8988T (cell line): ENCODE data around the gene KLK4.
"Not testable (repeated sequence)": the region's sequence is repeated elsewhere in the genome, so short reads cannot be mapped to it uniquely, and the experiment has no call there.

ENCODE experiments used
- DNase-seq: peaks from one replicate; pipeline ENCODE4 v3.0.0; 2011

KLK4 gene

DNA sequence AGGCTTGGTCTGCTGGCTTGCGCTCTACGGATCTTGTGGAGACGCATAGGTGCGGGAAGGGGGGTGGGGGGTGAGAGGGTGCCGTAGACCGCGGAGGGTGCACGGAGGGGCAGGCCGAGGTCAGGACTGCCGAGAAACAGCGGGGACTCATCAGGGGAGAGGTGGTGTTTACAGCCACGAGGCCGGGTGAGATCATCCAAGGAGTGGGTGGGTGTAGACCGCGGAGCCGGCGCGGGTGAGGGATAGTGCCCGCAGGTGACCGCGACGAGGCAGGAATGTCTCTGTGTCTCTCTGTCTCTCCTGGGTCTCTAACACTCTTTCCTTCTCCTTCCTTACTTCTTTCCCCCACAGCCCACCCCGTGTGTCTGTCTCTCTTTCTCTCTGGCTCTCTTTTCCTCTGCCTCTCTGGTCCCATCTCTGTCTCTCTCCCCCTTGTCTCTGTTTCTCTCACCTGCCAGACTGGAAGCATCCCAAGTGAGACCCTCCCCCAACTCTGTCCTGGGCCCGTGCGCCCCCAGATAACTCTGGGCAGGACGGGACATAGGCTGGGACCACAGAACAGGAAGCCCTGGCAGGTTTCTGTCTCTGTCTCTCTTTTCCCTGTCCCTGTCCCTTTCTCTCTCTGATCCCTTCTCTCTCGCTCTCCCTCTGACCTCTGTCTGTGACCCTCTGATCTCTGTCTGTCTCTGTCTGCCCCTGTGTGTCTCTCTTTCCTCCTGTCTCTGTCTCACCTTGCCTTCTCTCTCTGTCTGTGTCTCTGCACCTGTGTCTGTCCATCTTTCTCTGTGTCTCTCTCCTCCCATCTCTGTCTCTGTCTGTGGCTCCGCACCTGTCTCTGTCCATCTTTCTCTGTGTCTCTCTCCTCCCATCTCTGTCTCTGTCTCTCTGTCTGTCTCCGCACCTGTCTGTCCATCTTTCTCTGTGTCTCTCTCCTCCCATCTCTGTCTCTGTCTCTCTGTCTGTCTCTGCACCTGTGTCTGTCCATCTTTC, 1.8 kb upstream of the KLK4 start:
- DNase-seq: no peak

DNA sequence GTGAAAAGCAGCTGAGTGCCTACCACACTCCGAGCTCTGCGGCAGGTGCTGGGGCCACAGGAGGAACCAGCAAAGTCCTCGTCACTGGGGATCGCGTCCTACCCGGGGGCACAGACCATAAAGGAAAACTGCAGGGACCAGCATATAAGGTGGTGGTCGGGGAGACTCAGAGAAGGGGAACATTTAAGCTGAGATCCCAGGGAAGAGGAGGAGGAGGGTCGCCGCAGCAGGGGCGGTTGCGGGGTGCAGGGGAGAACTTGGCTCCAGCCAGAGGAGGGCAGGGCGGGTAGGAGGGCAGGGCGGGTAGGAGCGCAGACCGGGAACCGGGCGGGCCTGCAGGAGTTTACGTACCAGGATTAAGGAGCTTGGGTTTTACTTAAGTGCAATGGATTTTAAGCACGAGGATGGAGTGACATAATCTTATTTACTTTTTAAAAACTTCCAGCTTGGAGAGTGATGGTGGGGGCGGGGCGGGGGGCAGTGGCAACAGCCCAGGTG, 956 bp upstream of the KLK4 start:
- DNase-seq: no peak

DNA sequence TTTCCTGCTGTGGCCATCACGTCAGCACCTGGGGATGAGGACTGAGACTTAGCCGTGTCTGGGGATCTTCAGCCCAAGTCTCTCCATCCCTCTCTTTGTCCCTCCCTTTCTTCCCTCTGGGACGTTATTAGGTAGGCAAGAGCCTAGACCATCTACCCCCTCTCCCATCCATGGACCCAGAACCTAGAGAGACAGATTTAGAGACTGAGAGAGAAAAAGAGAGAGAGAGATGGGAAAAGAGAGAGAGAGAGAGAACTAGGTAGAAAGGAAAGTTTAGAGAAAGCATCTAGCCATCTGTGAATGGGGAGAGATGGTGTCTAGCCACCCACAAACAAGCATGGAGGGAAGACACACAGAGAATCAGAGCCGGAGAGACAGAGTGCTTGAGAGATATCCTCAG, 473 bp downstream of the KLK4 start:
- DNase-seq: no peak

DNA sequence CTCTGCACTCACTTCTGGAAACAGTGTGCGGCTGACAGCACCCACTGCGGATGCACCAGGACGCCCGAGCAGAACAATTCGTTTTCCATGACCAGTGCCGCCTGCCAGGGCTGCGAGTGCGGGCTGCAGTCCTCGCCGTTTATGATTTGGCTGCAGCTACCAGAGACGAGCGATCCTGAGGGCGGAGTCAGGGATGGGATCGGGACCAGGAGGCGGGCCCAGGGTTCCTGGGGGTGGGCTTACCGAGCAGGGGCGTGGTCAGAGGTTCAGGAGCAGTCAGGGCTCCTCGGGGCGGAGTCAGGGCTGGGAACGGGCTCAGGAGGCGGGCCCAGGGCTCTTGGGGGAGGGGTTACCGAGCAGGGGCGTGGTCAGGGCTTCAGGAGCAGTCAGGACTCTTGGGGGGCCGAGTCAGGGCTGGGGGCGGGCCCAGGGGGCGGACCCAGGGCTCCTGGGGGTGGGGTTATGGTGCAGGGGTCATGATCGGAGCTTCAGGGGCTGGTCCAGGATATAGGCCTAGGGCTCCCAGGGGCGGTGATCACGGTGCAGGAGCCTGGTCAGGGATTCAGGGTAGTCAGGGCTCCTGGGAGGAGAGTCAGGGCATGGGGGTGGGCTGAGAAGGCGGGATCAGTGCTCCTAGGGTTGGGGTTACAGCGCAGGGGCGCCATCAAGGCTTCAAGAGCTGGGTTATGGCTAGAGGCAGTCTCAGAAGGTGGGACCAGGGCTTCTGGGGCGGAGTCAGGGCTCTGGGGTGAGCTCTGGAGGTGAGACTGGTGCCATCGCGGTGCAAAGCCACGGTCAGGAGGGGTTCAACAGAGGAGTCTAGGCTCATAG, 1.7 kb downstream of the KLK4 start:
- peak; percentile 33 for DNase-seq

DNA sequence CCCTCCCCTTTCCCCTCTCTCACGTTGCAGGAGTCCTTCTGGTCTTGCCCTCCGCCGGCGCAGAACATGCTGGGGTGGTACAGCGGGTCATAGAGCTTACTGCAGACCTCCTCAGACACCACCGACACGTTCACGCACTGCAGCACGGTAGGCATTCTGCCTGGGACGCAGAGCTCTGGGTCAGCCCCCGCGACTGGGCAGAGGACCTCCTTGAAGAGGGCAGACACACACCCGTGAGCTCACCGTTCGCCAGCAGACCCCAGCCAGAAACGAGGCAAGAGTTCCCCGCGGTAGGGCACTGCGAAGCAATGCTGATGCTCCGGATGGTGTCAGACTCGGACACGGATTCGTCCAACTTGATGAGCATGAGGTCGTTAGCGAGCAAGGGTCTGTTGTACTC, 2.9 kb downstream of the KLK4 start:
- DNase-seq: no peak

DNA sequence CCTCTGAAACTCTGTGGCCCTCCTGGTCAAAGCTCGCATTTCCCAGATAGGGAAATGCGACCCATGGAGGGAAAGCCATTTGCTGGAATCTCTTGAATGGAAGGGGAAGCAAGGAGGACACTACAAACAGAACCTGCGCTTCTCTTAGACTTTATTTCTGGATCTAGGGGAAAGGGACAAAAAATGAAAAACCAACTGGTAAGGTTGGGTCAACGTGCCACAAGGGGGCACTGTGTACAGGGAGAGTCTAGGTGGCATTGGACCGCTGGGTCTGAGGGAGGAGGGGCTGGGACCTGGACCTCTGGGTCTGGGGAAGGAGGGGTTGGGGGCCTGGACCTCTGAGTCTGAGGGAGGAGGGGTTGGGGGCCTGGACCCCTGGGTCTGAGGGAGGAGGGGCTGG, 5.0 kb downstream of the KLK4 start:
- peak; percentile 54 for DNase-seq

DNA sequence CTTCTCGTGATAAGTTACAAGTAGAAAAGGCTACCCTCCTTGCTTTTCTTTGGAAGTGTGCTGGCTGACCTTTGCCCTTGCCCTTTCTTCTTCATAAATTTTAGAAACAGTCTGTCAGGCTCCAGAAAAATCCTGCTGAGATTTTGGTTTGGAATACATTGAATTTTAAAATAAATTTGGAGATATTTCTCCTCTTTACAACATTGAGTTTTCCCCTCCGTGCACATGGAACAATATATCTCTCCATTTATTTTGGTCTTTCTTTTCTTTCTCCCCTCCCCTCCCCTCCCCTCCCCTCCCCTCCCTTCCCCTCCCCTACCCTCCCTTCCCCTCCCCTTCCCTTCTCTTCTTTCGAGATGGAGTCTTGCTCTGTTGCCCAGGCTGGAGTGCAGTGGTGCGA, 8.6 kb downstream of the KLK4 start:
- no peak for DNase-seq

DNA sequence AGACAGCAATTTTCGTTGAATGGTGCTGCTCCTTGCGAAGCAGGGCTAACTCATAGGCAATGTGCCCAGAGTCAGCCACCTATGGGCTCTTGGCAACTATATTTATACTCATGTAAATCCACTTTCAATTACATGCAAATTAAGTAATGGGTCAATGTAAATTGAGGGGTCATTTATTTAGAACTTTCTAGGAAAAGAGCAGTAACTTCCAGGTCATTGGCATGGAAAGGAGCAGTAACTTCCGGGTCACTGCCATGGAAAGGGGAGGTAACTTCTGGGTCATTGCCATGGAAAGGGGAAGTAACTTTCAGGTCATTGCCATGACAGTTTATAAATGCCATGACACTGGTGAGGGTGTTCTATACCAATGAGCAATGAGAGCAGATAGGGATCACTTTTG, 11.6 kb downstream of the KLK4 start:
- no peak for DNase-seq

DNA sequence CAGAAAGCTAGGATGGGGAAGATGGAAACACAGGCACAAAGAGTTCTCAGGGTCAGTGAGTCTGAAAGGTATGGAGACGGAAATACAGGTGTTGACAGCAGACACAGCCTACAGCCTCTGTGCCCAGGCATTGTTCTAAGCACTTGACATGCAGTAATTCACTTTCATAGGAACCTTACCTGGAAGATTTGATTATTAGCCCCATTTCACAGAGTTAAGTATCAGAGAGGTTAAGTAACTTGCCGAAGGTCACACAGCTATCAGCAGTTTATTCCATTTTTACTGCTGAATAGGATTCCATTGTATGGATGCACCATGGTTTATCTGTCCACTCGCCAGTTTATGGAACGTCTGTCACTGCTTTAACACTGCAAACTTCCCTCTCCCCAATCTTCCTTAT, 13.2 kb downstream of the KLK4 start:
- DNase-seq: no peak

DNA sequence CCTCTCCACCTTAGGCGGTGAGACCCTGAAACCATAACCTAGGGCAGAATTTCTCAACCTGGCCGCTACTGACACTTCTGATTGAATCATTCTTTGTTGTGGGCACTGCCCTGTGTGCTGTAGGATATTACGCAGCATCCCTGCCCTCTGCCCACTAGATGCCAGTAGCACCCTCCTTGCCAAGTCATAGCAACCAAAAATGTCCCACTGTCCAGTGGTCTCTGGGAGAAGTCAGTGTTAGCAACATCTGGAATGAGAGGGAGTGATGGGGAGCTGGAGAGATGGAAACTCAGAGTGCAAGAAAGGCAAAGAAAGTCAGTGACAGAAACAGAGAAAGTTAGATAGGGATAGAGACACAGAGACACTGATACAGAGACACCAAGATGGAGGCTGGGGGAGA, 13.6 kb downstream of the KLK4 start:
- DNase-seq: no peak

DNA sequence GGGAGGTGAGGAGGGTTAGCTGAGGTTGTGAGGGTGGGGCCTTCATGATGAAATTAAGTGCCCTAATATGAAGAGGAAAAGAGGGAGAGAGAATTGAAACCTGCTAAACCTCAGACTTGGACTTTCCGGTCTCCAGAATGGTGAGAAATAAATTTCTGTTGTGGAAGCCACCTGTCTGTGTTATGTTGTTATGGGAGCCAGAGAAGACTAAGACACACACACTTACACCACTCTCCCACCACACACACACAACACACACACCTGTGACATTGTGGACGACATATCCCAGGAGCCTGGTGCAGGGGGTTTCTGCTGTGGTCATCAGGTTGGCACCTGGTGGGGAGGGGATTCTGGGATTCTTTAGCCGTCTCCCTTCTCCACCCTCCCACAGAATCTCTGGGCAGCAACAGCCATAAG, 14.0 kb downstream of the KLK4 start:
- DNase-seq: no peak

DNA sequence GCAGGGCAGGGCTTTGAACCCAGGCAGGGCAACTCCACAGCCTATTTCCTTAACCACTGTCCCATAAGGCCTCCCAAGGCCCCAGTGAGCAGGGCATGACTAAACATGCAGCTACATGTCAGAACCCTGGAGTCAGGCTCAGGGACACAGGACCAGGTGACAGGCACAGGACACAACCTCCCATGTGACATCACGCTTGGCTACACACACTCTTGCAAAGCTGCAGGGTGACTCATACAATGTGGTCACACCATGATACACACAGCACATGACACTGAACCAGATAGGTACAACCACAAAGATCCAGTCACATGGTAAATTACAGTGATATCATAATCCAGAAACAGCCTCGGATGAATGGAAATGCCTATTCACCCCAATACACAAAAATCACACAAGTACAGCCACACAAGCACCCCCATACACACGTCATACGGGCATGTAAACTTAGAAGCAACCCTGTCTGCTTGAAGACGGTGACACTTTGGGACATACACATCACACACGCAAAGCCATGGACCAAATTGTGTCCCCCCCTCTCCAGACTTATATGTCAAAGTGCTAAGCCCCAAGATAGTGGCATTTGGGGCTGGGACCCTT, 14.5 kb downstream of the KLK4 start:
- DNase-seq: no peak

DNA sequence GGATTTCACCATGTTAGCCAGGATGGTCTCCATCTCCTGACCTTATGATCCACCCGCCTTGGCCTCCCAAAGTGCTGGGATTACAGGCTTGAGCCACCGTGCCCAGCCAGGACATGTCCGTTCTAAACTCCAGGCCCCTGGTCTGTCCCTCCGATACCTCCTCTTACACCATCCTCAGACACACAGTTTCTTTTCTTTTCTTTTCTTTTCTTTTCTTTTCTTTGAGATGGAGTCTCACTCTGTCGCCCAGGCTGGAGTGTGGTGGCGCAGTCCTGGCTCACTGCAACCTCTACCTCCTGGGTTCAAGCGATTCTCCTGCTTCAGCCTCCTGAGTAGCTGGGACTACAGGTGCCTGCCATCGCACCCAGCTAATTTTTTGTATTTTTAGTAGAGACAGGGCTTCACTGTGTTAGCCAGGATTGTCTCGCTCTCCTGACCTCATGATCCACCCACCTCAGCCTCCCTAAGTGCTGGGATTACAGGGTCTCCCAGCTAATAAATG, 15.1 kb downstream of the KLK4 start:
- not testable (repeated sequence) for DNase-seq

DNA sequence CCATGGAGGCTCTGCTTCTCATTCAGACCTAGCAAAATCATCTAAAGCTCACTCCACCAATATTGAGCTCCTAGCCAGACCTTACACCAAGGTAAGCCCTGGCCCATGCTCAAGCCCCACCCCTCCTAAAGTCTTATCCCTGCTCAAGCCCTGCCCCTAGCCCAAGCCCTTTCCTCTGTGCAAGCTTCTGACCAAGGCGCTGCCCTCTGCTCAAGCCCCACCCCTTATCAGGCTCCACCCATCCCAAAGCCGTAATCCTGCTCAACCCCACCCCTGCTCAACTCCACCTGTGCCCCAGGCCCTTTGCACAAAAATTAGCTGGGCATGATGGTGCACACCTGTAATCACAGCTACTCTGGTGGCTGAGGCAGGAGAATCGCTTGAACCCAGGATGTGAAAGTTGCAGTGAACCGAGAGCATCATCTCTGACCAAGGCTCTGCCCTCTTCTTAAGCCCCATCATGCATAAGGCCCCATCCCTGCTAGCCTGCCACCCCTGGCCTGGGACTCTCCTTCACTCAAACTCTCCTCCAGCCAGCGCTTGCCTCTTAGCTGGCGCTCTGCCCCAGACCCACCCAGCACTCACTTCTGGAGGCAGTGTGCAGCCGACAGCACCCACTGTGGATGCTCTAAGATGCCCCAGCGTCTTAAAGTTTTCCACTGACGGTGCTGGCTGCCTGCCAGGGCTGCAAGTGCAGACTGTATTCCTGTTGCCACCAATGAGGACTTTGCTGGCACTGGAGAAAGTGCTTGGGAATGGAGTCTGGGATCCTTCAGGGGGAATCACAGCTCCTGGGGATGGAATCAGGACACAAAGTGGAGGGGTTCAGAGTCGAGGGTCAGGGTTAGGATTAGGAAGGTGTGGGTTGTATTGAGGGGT, 16.5 kb downstream of the KLK4 start:
- DNase-seq: no peak

DNA sequence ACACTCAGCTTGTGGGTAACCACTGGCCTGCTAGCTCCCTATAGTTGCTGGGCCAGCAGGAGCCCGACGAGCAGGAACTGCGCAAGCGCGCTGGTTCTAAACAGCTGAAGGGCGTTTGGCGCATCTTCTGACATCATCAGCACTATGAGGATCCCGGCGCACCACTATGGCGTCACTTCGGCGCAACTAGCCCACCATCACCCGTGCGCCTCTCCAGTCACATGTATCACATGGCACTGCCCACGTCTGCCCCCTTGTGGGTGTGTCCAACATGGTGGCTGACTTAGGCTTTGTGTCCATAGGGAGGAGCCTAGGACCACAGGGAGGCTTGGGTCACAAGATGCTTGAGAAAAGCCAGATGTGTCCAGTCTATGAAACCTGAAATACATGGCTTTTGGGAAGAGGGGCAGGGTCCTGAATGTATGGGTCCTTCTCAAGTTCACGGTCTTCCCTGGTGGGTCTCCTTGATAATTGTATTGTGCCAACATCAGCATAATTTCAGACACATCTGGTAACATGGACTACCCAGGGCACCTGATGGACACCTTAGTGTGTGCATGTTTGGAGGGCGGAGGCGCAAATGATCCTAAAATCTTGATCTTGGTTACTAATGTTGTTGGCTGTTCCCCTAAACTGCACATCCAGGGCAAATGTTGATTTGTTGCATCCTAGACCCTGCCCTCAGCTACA, 18.0 kb downstream of the KLK4 start:
- no peak for DNase-seq

DNA sequence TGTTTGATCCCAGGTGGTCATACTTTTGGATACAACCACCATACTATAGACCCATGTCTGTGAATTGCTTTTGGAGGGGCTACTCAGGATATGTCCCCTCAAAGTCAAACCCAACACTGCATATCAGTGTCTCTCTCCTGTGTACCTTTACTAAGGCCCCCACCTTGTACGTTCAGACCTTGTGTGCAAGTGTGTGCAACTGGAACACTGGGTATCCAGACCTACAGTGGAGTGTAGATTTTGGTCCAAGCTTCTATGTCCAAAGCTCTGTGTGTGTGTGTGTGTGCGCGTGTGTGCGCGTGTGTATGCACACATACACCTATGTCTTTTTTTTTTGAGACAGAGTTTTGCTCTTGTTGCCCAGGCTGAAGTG, 20.0 kb downstream of the KLK4 start:
- DNase-seq: no peak

DNA sequence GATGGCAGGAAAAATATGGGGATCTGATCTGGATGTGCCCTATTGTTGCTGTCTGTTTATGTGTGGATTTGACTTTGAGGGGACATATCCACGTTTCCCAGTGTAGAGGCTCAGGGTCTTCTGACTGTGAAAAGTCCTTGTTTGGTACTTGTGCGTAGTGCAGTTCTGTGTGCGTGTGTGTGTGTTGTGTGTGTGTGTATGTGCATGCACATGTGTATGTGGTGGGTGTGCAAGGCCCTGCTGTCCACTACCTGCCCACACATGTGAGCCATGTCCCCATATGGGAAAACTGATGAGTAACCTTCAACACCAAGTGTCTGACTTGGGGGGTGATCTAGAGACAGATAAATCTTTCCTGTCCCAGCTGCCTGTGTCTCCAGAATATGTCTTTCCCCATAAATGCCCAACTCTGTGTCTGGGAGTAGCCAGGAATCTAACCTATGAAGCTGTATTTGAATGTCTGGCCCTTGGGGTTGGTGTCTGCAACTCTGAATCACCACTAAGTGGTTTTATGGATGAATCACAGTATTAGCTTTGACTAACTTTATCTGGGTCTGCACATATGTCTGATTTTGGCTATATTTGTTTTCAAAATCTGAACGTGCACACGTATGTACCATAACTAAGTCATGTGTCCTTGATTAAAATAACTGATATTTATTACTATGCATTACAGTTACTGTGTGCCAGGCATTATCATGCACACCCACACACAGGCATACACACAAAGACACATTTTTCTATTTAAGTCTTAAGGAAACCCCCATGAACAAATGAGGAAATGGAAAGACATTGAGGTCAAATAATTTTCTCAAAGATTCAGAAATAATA, 20.6 kb downstream of the KLK4 start:
- no peak for DNase-seq

DNA sequence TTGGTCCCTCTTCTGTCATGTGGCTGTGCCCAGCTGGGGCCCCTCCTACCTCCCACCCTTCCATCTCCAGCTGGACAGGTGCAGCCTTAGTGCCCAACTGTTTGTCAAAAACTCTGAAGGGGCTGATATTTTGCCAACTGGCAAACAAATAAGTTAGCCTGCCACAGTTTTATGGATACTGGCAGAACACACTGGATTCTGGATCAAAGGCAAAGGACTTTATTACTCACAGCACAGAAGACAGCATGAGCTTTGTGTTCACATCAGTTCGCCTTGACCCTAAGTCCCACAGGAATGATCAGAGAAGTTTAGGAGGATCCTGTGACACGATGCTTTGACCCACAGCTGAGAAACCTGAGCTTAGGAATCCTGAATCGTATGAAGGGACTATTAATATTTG, 21.6 kb downstream of the KLK4 start:
- no peak for DNase-seq

DNA sequence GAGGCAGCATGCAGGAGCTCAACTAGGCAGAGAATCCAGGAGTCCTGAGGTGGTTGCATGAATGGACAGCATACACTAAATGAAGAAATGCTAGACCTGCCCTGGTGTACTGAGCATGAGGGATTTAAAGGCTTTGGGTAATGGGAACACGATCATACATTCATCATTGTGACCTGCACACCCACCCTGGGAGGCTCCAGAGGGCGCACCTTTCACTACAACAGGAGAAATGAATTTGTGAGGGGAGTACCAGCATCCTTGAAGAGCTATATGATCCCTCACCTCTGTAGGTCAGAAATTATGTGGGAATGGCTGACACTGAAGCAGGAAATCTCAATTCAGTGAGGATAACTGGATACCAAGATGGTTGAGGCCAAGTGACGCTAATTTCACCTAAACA, 29.0 kb downstream of the KLK4 start:
- DNase-seq: no peak

DNA sequence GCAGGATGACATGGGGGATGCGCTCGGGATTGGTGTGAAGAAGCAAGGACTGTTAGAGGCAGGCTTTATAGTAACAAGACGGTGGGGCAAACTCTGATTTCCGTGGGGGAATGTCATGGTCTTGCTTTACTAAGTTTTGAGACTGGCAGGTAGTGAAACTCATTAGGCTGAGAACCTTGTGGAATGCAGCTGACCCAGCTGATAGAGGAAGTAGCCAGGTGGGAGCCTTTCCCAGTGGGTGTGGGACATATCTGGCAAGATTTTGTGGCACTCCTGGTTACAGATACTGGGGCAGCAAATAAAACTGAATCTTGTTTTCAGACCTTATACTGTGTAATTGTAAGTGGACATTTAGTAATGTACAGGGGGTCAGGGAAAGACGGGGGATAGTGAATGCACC, 31.0 kb downstream of the KLK4 start:
- no peak for DNase-seq

DNA sequence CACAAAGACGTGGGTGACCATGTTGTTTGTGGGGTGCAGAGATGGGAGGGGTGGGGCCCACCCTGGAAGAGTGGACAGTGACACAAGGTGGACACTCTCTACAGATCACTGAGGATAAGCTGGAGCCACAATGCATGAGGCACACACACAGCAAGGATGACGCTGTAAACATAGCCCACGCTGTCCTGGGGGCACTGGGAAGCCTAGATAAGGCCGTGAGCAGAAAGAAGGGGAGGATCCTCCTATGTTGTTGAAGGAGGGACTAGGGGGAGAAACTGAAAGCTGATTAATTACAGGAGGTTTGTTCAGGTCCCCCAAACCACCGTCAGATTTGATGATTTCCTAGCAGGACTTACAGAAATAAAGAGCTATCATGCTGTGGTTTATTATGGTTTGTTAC, 32.3 kb downstream of the KLK4 start:
- DNase-seq: no peak
